ENCODE measurements around the gene DEFB116.
"Not testable (repeated sequence)": the region's sequence is repeated elsewhere in the genome, so short reads cannot be mapped to it uniquely, and the experiment has no call there.

The DEFB116 gene, protein sequence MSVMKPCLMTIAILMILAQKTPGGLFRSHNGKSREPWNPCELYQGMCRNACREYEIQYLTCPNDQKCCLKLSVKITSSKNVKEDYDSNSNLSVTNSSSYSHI

GRCh38 chr20:31308535-31309162, at the start of gene DEFB116:
Gene DEFB116, minus strand, starts transcription at chr20:31308585. Its CDS starts 0 bp downstream, at chr20:31308585.
- no peak for DNase-seq (ENCODE audit: low read depth in 2 of 2)

- DNase-seq (ENCODE audit: low read depth in 2 of 2): no peak
Measured at GRCh38 chr20:31355981-31356380, 47.6 kb upstream of the DEFB116 start.

- DNase-seq (ENCODE audit: low read depth in 2 of 2): no peak
Measured at GRCh38 chr20:31341470-31341869, 33.1 kb upstream of the DEFB116 start.

- no peak for DNase-seq (ENCODE audit: low read depth in 2 of 2)
Measured at GRCh38 chr20:31330893-31331292, 22.5 kb upstream of the DEFB116 start.

GRCh38 chr20:31322504-31322903, 14.1 kb upstream of the DEFB116 start:
- DNase-seq (ENCODE audit: low read depth in 2 of 2): no peak

GRCh38 chr20:31284964-31285363, 23.4 kb downstream of the DEFB116 start:
- DNase-seq (ENCODE audit: low read depth in 2 of 2): not testable (repeated sequence)

DNA sequence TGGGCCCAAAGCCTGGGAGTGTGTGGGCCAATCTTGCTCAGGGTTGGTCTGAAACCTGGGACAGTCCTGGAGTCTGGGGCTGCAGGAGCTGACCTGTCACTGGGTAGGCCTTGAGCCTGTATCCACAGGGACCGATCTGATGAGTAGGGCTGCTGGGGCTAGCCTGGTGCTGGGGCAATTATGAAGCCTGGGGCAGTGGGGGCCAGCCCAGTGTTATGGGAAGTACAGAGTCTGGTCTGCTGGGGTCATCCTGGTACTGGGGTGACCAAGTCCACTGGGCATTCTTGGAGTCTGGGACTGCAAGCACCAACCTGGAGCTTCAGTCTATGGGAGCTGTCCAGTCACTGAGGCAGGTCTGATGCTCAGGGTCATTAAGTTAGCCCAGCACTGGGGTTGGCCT, 30.2 kb downstream of the DEFB116 start:
- no peak for DNase-seq (ENCODE audit: low read depth in 2 of 2)

GRCh38 chr20:31274441-31274840, 33.9 kb downstream of the DEFB116 start:
- no peak for DNase-seq (ENCODE audit: low read depth in 2 of 2)

GRCh38 chr20:31260326-31260932, 48.0 kb downstream of the DEFB116 start:
- DNase-seq (ENCODE audit: low read depth in 2 of 2): no peak

DNA sequence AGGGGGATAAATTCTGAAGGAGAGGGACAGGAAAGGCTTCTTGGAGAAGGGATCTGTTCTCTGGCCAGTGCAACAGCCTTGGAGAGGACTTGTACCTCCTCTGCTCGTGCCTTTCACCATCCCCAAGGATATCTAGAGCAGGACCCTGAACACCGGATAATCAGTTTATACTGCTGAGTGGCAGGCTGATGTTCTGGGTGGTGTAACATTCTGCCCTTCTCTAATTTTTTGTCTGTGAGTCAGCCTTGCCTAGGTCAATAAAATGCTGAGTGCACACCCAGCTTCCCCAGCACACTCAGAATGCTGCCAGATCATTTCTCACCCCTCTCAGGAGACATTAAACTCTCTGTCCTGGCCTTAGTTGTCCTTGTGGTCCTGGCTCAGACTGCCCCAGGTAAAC, 51.0 kb downstream of the DEFB116 start, which contains the start of gene DEFB115:
Gene DEFB115 (plus strand): TSS at position 301 of the 400 bp plus-strand sequence. CDS start 0 bp downstream, at position 301.
- DNase-seq (ENCODE audit: low read depth in 2 of 2): no peak

GRCh38 chr20:31256959-31257358, 51.4 kb downstream of the DEFB116 start:
- DNase-seq (ENCODE audit: low read depth in 2 of 2): no peak
